HG03442 (cell line): Measurements from ENCODE around the gene STYX.

Experiments
- ATAC-seq: cut with Tn5 transposase; IDR thresholded peaks from one replicate; pipeline ENCODE4 v1.9.1; 2021; ENCODE audit warnings: mild to moderate bottlenecking, moderate library complexity; ENCODE audit not compliant: unreplicated experiment

The STYX gene

DNA sequence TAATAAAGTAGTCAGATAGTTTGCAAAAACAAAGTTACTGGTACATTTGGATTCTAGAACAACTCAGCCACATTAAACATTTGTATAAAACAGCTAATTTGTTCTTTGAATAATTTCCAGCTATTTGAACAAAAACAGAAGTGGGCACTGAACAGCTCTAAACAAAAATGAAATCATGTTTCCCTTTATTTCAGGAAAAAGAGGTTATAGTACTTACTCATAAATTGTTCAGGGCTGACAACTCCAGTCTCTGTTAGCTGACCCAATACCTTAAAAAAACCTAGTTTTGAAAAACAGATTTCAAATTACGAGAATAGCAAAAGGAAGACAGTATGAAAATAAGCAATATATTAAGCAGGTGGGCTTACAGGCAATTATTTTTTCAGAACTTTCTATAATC lies 53.2 kb downstream of the STYX start:
- ATAC-seq = no peak

DNA sequence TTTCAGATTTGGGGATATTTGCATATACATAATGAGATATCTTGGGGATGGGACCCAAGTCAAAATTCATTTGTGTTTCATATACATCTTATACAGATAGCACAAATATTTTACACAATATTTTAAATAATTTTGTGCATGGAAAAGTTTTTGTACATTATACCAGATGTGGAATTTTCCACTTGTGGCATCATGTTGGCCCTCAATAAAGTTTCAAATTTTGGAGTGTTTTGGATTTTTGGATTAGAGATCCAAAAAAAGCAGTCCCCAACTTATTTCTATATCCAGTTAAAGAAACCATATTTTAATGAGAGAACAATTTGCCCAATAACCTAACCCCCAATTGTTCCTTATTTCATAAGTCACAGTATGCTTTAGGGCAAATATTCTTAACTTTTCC lies 56.9 kb downstream of the STYX start:
- ATAC-seq = no peak

DNA sequence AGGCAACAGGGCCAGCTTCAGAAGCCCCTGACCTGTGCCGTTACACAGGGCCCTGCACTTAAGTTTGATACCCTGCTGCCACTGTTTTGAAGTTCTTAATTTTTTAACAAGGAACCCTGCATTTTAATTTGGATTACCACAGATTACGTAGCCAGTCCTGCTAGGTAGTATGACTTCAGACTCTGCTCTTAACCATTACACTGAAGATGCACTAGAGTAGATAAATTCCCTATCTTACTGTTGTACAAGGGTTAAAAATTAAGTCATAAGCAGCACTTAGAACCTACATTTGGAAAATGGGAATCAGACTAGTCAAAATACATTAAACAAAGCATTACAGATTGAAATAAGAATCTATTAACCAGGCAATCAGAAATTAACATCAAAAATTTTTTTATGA lies 59.2 kb downstream of the STYX start:
- no peak for ATAC-seq

DNA sequence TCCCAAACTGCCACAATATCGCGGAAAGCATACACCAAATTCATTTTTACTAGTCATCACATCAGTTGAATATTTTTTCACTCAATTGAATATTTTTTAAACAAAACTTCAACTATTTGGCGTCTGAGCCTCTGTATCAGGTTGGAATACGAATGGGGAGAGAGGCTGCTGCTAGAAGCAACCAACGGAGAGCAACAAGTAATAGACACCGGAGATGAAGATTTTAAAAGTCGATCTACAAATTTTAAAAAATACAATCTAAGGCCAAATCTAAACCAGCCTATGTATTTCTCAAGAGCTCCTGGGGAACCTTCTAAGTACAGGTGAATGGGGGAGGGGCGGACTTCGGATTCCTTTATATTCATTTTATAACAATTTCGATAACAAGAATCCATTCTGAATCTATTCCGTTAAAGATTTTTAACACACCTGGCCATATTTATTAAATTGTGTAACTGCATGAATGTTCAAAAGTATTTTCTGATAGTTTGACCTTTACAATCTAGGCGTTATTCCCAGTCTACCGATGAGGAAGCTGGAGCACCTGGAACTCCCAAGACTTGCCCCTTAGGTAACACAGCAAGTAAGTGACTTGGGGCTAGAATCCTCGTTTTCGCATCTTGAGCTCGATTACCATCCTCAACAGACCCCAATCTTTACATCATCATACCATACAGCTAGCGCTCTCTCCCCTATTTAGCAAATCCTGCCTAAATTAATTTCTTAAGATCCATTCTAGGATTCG lies 60.2 kb downstream of the STYX start:
- no peak for ATAC-seq

DNA sequence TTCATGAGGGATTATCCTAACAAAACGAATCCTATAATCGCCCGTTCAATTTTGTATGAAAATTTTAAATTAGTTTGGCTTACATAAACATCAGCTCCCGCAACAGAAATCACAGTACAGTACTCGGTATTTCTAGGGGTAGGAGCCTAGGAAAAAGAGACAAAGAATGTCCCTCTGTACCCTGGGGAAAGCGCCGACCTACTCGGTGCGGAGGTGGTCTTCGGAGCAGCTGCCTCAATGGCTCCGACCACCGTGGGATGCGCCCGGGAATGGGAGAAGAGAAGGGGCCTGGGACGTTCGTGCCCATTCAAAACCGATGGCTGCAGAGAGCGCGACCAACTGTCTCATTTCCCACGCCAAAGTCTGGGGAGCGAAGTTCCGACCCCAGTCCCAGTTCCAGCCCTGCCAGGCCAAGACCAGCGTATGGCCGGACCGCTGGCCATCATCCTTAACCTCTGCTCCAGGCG lies 60.8 kb downstream of the STYX start:
- no peak for ATAC-seq

DNA sequence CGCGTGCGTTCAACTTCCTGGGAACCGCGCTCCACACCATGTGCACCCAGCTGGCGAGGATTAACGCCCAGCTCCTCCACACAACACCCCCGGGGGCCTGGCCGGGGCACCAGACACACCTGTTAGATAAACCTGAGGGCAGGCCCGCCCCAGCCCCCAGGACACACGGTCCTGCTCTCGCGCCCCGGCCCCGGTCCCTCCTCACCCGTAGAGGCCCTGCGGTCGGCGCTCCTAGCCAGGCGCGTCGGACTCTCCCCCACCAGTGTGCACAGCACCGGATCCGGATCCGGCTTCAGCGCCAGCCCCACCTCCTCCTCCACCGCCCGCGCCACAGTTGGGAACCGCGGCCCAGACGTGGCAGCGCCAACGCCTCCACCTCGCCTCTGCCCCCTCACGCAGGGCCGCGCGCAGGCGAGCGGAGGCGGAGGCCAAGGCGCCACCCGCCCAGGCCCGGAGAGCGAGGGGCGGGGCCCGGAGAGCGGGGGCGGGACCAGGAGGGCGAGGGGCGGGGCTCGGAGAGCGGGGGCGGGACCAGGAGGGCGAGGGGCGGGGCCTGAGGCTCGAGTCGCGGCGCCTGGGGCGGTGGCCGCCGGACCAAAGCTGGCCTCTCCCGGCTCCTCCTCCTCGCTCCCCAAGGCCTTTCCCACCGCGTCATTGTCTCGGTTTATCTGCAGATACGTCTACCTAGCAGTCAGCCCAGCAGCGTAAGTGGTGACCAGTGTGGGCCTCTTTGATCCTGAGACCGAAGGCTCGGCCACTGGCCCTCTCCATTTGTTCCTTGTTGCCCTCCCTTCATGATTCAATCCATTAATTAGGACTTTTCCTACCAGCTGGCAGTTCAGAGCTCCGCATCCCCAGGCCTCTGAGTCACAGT lies 61.5 kb downstream of the STYX start, which contains the start of gene GNPNAT1:
TSS of gene GNPNAT1 (minus strand) at position 385 of the 874 bp plus-strand sequence. CDS start 6,957 bp downstream, outside the sequence.
- peak; percentile 93 for ATAC-seq

DNA sequence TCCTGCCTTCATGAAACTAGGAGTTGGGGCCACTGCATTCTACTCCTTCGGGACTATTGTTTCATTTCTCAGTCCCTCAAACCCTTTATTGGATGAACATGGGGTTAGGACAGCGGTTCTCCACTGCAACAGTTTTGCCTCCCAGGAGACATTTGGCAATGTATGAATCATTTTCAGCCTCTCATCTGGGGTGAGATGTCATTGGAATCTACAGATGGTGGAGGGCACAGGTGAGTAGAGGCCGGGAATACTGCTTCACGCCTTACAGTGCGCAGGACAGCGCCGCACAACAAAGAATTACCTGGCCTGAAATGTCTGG lies 62.1 kb downstream of the STYX start:
- ATAC-seq = no peak

DNA sequence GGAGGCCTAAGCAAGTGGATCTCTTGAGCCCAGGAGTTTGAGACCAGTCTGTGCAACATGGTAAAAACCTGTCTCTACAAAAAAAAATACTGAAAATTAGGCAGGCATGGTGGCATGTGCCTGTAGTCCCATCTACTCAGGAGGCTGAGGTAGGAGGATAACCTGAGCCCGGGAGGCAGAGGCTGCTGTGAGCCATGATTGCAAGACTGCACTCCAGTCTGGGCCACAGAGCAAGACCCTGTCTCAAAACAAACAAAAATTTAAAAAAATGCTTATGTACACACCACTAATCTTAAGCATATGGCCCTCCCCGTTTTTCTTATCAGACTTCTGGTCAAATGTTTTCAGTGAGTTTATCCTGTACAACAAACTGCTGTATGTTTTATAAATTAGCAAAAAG lies 63.1 kb downstream of the STYX start:
- no peak for ATAC-seq

DNA sequence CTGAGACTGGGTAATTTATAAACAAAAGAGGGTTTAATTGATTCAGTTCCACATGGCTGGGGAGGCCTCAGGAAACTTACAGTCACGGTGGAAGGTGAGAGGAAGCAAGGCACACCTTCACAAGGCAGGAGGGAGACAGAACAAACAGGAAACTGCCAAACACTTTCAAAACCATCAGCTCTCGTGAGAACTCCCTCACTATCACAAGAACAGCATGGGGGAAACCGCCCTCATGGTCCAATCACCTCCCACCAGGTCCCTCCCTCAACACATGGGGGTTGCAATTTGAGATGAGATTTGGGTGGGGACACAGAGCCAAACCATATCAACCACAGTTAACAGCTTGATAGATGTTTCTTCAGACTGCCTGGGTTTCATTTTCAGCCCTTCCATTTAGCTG lies 67.7 kb downstream of the STYX start:
- no peak for ATAC-seq

DNA sequence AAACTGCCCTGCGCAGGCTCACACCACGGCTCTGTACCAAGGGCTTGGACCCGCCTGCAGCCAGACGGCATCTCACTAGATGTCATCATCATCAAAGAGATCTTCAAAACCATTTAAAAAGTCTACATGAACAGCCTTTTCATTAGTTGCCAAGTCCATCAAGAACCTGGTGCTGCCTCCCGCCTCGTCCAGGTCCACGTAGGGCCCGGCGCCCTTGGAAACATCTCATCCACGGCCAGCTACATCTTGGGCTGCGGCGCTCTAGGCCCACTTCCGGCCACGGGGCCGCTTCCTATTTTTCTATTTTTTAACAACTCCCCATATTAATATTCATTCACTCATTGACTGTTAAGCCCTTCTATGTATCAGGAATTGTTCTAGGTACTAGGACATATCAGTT lies 68.9 kb downstream of the STYX start:
- no peak for ATAC-seq

DNA sequence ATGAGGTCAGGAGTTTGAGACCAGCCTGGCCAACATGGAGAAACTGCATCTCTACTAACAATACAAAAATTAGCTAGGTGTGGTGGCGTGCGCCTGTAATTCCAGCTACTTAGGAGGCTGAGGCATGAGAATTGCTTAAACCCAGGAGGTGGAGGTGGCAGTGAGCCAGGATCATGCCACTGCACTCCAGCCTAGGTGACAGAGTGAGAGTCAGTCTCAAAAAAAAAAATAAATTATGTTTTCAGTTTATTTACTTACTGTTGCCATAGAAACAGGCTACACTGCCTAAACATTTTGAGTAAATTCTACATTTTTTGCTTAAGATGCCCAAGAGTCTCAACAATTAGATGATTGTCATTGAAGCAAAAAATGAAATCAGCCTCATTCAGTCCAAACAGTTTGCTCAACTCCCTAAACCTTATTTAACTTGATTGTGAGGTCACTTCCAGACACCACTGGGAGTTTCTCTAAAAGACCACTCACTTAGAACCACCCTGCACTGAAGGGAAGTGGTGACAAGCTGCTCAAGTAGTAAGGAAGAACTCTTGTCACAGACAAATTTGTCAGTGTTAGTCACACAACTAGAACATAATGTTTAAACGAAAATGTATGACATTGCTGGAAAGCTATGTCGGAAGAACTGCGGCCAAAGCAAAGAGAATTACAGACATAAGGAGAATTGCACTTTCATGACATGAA lies 71.2 kb downstream of the STYX start:
- no peak for ATAC-seq

DNA sequence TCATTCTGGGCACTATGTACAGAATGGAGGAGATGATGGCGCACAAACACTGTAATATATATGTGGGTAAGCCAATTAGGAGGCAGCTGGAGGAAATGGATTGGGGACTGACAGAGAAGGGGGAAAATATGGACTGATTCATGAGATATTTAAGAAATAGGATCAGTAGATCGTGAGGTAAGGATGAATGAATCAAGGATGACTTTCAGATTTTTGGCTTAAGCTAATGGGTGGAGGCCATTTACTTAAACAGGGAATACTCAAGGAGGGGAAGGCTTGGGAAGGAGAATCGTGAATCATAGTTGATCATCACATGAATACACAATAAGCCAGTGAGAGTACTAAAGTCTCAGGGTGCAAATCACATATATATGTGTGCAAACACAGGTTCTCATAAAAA lies 72.6 kb downstream of the STYX start:
- ATAC-seq = no peak

DNA sequence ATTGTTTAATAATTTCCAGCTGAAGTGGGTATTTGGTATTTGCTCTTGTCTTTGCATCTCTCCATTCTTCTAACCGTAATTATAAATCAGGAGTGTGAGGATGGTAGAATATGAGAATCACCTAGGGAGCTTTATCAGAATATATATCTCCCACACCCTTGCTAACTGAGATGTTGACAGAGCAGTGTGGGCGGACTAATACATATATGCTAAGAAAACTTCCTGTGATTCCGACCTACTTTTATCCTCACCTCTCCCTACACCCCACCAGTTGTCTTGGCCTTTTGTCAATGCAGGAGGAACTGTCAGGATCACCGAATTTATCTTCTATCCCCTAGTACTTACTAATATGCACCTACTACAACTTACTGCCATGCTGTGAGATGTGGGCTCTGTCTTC lies 76.1 kb downstream of the STYX start:
- no peak for ATAC-seq

DNA sequence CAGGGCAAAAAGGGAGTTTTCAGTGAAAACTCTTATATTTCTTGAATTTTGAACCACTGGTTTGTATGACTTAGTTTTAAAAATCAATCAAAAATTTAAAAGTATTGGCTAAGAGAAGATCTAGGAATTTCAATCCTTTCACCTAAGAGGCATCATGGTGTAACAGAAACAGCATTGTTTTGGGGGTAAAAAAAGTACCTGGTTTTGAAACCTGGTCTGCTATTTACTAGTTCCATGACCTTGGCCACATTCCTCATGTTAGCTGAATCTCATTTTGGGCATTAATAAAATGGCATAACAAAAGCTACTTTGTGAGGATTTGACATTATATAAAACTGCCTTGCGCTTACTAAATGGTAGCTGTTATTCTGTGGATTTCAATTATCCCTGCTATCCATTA lies 78.1 kb downstream of the STYX start:
- ATAC-seq = no peak

DNA sequence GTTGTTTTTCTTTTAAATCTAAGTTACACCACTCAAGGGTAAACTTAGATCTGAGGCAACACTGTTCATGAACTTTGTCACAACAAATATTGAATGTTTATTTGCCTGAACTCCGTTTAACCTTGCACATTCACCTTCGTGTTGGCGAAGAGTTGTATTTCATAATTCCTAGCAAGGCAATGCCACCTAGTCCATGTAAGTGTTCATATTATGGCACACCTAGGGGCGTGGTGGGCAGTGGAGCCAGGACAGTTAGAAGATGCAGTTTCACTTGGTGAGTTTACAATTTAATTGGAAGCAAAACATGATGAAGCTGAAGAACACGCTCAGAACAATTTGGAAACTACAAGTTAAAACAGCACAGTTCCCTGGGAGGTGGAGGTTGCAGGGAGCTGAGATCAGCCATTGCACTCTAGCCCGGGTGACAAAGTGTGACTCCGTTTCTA lies 91.9 kb downstream of the STYX start:
- ATAC-seq = no peak

DNA sequence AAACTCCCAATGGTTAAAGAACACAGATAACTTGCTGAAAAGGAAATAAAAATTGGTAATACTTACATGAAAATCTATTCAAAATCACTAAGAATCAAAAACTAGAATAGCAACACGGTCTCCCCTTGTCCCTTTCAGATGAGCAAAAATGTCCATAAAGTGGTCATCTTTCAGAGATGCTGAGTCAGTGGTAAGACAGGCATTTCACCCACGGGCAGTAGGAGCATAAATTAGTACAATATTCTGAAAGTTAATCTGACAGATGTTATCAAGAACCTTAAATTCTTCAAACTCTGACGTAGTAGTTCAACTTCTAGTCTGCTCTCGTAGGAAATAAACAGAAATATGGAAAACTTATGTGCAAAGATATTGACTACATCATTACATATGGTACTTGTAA lies 94.5 kb downstream of the STYX start:
- ATAC-seq = no peak
